AG09319 (cell line): ENCODE results near the gene SLFNL1.

Experiments used
- DNase-seq: peaks from one replicate; pipeline ENCODE4 v3.0.0-alpha.2; 2010; ENCODE audit warnings: low read depth; ENCODE audit errors: extremely low read depth
- TF ChIP-seq, protein P1 (sequence below): IDR thresholded peaks from 2 replicates; pipeline ENCODE4 v1.5.1; 2011; ENCODE audit warnings: low read depth, mild to moderate bottlenecking, inconsistent platforms, low read length, moderate library complexity

SLFNL1 gene

DNA sequence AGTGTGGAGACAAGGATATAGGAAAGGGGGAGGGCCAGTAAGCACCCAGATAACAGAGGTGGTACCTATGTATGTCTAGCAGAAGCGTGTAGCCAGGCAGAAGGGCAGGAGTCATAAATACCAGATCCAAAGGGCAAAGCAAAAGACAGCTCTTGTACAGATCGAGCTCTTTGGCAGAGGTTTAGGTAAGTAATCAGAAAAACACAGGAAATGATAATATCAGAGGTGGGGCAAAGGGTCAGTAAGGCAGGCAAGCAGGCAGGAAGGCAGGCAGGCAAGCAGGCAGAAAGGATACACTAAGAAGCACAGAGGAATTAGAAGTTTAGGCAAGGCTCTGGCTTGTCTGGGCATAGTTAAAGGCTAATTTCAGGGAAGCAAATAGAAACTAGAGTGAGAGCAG is 22.7 kb upstream of the SLFNL1 start:
- TF ChIP-seq, protein P1, sequence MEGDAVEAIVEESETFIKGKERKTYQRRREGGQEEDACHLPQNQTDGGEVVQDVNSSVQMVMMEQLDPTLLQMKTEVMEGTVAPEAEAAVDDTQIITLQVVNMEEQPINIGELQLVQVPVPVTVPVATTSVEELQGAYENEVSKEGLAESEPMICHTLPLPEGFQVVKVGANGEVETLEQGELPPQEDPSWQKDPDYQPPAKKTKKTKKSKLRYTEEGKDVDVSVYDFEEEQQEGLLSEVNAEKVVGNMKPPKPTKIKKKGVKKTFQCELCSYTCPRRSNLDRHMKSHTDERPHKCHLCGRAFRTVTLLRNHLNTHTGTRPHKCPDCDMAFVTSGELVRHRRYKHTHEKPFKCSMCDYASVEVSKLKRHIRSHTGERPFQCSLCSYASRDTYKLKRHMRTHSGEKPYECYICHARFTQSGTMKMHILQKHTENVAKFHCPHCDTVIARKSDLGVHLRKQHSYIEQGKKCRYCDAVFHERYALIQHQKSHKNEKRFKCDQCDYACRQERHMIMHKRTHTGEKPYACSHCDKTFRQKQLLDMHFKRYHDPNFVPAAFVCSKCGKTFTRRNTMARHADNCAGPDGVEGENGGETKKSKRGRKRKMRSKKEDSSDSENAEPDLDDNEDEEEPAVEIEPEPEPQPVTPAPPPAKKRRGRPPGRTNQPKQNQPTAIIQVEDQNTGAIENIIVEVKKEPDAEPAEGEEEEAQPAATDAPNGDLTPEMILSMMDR: no peak
- no peak for DNase-seq

- no peak for DNase-seq
Measured at GRCh38 chr1:41041614-41042270, 20.2 kb upstream of the SLFNL1 start.

GRCh38 chr1:41038110-41038509 is 16.6 kb upstream of the SLFNL1 start:
- TF ChIP-seq, protein P1: peak; percentile 17
- no peak for DNase-seq

More at GRCh38 chr1:41041614-41042270, 20.2 kb upstream of the SLFNL1 start:
- TF ChIP-seq, protein P1: no peak

- TF ChIP-seq, protein P1: no peak
Measured at GRCh38 chr1:41037116-41037903, 15.8 kb upstream of the SLFNL1 start.

GRCh38 chr1:41033272-41033671 is 11.7 kb upstream of the SLFNL1 start:
- TF ChIP-seq, protein P1: no peak

More at GRCh38 chr1:41037116-41037903, 15.8 kb upstream of the SLFNL1 start:
- no peak for DNase-seq

DNA sequence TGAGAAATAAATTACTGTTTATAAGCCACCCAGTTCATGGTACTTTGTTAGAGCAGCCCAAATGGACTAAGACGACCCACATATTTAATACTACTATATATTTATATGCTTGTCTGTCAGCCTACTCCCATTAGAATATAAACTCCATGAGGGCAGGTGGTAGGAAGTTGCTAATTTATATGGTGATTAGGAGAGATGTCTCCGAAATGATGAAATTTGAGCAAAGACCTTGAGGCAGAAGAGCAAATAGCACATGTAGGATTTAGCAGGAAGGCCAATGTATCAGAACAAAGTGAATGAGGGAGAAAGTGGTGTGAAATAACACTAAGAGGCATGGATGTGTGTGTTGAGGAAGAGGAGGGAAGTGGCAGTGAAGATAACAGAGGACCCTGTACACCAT is 10.6 kb upstream of the SLFNL1 start:
- DNase-seq: no peak
- TF ChIP-seq, protein P1: no peak

More at GRCh38 chr1:41033272-41033671, 11.7 kb upstream of the SLFNL1 start:
- DNase-seq: no peak

DNA sequence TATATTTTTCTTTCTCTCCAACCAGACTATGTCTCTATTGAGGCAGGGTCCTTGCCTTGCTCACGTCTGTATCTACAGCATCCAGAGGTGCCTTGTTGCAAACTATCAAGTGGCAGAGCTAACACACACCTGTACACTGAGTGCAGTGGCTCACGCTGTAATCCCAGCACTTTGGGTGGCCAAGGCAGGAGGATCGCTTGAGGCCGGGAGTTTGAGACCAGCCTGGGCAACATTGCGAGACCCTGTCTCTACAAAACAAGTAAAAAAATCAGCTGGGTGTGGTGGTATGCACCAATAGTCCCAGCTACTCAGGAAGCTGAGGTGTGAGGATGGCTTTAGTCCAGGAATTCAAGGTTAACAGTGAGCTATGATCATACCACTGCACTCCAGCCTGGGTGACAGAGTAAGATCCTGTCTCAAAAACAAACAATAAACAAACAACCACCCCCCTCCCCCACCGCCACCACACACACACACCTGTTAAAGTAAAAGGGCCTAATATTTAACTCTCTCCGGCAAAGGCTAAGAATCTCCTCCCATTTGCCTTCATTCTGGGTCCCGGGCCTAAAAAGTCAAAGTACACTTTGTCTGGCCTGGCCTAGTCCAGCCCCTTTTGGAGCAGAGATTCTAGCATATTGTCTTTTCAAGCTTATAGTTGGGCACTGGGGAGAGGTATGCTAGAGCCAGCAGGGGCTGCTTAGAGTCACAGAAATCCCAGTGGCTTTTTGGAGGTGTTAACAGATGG is 9.5 kb upstream of the SLFNL1 start:
- no peak for DNase-seq
- TF ChIP-seq, protein P1: no peak
